DMS114 treated with DMSO at 0.1 percent for 48 hours (cell line): ENCODE data around the gene TCERG1L.
"Not testable (repeated sequence)": the region's sequence is repeated elsewhere in the genome, so short reads cannot be mapped to it uniquely, and the experiment has no call there.

Experiments used
- DNase-seq: peaks from one replicate; lab custom pipeline; 2025; ENCODE audit not compliant: unreplicated experiment; lab: John Stamatoyannopoulos, UW

Gene TCERG1L

DNA sequence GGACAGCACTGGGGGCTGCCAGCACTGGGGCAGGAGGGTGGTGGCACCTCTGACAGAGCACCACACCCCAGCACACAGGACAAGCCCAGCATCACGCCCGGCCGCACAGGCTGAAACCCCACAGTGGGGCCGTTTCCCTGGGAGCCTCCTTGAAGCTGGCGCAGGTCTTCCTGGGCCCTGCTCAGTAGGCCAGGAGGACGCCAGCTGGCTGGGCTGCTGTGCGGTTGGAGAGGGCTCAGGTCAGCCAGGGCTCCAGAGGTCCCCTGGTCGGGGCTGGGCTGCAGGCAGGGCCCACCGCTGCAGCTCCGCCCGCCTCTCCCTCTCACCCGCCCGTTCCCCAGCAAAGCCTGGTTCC is 137.3 kb downstream of the TCERG1L start:
- no peak for DNase-seq

DNA sequence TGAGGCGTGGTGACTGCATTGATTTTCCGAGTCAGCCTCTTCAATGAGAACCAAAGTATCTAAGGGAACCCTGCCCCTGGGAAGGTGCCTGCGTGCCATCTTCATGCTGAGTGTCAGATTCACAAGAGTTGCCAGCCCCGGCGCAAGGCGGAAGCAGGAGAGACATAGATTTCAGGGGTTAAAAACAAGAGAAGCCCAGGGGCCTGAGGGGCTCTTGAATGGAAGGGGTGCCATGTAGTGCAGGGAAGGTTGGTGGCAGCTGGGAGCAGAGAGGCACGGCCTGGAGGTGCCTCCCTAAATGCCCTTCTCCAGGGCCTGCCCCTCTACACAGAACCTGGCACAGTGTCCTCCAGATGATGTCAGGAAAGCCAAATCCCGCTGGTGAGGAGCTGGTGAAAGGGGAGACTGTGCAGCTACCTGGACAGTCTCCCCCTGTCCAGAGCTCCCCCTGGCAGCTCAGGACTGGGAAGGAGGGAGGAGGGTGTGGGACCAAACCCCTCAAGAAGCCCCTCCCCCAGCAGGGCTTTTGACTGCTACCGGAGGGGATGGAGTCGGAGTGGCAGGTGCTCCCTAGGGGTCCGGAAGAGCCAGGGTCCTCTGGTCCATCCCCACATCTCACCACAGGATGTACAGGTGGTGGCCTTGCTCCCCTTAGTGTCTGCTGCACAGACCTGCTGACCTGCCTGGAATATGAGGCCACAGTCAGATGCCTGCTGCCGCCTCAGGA is 137.9 kb downstream of the TCERG1L start:
- DNase-seq: no peak

DNA sequence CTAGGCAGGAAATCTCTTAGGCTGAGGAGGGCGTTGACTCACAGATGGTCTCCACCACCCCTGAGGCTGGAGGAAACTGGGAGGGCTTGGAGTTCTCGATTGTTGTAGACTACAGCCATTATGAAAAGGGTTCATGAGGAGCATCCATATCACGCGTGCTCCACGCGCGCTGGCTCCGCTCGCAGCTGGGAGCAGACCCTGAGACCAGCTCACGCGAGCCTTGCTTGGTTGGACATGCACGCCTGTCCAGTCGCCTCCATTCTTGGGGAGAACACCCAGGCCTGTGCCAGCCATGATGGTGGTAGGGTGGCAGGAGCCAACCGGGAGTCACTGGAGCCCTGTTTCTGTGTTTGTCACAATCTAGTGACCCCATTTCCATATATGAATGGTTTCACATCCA is 139.1 kb downstream of the TCERG1L start:
- DNase-seq: no peak

DNA sequence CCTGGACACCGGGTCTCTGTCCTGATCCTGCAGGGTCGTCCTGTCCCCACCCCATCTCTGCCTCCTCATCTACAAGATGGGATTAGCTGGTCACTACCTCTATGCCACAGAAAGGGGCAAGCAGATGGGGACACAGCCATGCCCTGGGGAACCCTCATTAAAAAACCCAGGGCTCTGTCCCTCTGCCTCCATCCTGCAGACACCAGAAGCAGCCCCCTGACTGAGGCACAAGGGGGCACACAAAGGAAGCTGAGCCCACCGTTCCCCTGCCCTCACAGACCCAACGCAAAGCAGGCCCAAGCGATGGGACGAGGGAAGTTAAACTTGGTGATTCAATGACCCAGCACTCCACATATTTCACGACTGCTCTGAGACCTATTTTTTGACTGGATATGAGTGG is 142.4 kb downstream of the TCERG1L start:
- no peak for DNase-seq

DNA sequence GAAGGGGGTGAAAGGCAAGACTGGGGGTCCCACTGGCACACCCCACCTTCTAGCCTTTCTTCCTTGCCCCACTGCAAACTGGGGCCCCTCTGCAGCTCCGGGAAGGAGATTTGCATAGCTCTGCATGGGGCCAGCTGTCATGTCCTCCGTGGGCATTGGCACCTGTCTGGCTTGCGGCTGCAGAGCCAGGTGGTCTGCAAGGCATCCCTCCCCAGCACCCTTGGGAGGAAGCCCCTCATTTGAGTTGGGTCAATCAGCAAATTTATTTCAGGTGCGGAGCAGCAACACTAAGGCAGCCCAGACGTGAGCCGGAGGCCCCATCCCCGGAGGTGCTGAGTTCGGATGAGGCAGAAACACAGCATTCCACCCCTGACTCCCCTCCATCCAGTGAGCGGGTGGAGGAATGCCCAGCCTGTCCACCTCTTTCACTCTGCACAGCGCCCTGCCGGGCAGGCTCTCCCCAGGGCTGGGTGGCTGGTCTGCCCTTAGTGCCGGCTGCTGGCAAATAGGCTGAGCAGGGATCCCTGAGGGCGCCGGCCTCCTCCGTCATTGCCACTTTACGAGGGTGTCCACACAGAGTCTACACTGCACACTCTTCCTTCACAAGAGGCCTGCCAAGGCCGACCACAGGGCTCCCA is 143.2 kb downstream of the TCERG1L start:
- DNase-seq: no peak

DNA sequence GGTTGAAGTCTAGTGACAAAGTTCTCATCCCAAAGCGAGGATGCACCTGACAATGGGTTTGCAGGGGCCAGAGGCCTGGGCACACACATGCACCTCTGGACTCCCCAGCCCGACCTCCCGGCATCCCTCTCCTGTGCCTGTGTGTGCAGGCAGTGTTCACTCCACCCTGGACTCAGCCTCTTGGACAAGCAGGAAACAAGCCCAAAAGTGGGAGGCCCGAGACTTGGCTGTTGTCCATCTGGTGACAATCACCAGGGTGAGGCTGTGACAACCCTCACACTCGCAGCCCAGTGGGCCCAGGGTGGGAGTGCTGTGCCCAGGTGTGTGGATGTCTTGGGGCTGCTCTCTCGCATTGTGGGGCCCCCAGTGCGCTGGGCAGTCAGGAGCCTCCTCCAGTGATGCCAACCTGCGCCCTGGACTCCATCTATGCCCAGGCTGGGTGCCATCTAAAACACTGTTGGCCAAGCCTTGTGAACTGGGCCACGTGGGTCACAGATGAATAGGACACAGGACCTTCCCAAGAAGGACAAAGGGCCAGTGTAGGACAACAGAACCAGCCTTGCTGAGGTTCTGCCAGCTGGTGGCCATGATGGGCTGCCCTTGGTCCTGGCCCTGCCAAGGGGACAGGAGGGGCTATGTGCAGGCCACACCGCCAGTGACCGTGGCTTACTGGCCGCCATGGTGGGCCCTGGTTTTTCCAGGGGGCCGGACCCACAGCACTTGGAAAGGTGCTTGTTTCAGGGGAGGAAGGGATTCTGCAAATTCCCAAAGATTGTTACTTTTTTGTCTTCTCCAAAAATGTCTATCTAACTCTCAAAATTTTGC is 144.3 kb downstream of the TCERG1L start:
- no peak for DNase-seq

DNA sequence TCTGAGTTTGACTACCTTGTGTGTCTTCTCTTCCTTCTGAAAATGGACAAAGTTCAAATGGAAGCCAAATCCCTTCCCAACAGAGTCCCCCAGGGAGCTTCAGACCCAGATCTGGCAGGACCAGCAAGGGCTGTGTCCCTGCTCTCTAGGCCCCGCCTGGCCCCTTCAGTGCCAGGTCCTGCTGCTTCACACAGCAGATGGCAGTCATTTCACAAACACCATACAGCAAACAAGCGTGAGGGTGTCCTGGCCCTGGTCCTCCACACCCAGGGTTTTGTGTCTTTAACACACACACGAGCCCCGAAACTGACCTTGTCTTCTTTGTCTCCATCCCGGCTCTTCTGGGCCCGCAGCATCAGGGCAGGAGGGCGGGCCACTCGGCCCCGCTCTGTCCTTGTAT is 145.0 kb downstream of the TCERG1L start:
- DNase-seq: no peak

DNA sequence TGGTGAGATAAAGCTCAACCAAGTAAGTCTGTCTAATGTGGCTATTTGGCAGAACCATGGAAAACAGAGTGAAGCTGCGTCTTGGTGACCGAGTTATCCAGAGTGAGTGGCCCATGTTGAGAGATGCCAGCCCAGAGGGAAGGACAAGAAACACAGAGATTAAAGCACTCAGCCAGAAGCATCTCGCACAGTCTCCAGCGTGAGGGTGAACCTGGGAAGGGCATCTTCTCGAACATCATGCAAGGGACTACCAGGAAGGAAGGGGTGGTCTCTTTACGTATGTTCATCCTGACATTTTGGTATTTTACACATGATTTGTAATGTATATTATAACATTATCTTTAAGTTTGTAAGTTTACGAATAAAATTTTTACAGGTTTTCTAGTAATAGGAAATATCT is 146.4 kb downstream of the TCERG1L start:
- DNase-seq: no peak

DNA sequence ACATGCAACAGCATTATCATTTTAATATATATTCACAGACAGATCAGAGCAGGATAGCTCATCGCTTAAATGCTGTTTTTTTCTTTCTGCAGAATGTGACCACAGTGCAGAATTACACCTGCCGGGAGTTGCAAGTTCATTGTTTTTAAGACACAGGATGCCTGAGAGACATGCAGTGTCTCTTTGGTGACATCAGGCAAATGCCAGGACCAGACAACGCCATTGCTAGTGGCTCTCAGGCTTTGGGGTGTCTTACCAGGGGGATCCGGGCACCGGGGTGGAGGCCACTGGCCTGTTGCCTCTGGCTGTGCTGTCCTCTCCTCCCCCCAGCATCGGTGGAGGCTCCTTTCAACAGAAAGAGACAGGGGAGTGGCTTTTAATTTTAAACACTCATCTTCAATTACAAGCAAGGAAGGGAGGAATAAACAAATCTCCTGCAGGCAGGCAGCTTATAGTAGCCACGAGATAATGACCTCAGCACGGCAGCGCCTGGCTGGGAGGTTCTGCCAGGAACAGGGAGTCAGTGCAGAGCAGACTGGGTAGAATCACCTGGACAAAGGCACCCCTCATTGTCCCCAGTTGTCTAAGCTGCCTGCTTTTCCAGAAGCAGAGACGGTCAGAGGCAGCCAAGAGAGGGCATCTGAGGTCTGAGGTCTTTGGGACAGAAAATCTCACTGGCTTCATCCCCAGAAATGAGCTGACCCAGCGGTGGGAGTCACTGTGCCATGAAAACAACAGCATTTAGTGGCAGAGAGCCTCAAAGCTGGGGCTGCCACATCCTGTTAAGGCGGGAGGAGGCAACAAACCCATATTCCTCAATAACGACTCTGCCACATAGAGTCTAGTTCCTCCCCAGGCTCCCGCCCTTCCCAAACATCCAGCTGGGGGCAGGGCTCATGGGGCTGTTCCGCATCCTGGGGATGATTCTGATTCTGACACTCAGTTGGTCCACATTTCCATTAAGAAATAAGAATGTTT is 148.4 kb downstream of the TCERG1L start:
- no peak for DNase-seq

DNA sequence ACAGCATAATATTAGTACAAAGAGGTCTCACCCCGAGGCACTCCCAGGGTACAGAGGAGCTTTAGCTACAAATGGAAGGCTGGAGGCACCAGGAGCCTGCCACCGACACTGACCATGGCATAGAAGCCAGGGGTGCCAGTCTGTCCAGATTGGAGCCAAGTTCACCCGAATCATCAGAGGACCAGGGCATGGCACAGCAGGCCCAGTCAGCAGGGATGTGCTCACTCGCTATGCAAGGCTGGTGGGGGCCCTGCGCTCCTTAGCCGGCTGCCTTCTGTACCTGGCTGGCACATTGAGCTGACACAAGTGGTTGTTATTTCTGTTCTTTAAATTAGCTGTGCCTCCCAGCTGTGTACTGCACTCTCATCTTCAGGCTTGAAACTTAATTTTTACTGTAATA is 149.3 kb downstream of the TCERG1L start:
- DNase-seq: no peak

DNA sequence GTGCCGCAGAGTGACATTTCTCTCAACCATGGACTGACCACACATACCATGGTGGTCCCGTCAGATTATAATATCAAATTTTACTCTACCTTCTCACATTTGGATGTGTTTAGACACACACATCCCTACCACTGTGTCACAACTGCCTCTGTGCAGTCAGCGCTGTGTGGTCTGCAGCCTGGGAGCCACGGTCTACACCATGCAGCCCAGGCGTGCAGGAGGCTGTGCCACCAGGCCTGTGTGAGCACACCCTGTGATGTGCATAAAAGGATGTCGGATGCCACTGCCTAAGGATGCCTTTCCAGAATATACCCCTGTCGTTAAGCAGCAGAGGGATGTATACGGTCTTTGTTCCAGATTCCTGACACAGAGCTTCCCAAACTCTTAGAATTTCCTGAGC is 150.4 kb downstream of the TCERG1L start:
- no peak for DNase-seq

DNA sequence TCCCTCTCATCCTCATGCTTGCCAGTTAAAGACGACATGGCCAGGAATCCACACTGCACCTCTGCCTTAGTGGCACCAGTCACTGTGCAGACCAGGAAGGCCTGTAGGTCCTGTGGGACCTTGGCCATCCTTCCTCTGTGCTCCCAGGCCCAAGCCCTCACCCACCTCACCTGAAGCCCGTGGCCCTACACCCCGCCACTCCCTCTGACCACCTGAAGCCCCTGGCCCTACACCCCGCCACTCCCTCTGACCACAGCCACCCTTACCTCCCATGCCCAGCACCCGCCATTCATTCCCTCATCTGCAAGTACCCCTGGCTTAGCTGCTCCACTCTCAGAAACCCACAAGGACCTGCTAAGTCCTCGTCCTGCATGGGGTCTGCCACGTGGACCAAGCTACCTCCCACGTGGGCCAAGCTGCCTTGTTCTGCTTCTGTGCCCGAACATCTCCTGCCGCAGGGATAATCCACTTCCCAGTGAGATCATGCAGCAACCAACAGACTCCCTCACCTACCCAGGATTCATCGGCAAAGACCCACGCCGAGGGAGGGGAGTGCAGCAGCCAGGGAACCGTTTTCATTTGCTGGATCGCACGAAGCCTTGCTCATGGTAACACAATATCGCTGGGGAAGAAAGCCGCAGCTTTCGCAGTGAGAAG is 151.2 kb downstream of the TCERG1L start:
- no peak for DNase-seq

DNA sequence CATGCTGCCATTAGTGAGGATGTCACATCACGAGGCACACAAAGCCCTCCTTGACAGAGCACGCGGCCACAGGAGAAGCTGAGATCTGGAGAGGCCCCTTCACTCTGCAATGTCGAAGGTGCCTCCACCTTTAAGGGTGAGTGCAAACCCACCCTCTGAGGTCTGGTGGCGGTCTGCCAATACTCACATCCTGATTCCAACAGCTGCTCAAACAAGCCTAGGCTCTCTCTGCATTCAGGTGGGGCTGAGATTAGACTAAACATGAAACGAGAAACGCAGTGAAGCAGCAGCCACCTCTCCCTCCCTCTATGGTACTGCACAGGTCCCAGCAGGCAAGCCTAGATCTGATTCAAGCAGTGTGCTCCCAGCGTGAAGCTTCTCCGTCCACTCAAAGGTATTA is 151.8 kb downstream of the TCERG1L start:
- DNase-seq: no peak

DNA sequence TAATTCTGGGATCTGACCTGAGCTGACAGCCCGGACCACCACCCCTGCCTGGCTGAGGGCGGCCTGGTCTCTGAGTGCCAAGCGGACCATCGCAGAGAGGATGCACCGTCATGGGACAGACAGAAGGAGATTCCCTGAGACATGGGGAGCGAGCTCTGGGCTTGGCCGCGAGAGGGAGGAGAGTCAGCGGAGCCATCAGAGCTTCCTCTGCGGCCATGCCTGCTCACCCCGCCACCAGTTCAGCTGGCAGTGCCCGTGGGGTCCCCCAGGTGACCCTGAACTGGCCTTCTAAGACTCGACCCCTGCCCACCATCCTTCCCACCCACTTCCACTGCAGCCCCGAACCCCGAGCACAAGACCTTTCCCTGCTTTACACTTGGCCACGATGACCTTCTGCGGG is 152.8 kb downstream of the TCERG1L start:
- DNase-seq: no peak

DNA sequence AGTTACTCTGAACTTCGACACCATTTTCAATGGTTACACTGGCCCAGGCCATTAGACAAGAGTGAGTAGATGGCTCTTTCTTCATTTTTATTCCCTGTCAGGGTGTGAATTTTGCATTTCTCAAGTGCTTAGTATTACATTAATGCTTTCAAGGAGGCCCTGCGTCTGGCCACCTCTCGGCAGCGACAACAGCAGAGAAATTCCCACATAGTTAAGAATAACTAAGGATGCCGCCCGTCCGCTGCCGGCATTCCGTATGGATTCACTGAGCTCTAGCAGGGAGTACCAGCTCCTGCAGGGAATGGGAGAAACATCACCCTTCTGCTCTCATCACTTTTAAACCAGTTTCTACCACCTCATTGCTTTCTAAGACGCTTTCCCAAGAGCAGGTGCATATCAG is 153.6 kb downstream of the TCERG1L start:
- DNase-seq: no peak

DNA sequence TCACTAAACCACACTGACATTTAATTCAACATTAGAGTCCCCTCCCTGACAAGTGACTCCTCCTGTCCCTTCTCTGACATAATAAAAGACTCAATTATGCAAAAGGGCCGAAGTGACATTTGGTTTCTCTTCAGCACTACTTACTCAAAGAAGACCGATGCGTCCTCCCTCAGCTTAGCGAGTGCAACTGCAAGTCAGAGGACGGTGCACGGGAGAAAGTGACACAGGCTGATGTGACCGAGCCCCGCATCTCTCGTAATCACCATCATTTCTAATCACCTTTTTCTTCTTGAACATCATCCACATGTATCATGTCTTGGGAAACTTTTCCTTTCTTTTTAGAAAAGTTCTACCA is 155.7 kb downstream of the TCERG1L start:
- DNase-seq: no peak

DNA sequence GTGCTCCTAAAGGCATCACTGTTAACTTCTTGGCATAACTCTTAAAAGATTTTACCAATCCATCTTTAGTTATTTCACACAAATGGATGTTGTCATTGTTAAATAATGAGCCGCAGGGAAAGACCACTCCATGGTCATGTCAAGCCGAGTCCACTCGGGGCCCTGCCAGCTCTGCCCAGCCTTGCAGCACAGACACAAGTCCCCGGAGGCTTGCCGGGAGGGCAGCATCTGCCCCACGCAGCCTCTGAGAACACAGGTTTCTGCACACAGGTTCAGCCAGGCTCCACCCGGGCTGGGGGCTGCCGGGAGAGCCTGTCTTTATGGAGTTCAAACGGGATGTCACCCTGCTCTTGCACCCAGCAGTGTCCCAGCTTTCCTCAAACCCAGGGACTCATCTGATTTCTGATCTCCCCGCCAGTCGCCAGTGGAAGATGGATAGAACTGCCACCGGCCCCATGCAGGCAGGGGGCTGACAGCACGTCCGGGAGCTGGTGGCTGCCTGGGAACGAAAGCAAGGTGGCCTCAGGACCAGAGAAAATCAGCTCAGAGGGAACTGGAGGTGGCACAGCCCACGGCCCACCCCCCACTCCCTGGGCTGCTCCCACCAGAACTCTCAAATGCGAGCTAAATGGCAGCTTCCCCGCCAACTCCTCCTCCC is 156.2 kb downstream of the TCERG1L start:
- DNase-seq: no peak

DNA sequence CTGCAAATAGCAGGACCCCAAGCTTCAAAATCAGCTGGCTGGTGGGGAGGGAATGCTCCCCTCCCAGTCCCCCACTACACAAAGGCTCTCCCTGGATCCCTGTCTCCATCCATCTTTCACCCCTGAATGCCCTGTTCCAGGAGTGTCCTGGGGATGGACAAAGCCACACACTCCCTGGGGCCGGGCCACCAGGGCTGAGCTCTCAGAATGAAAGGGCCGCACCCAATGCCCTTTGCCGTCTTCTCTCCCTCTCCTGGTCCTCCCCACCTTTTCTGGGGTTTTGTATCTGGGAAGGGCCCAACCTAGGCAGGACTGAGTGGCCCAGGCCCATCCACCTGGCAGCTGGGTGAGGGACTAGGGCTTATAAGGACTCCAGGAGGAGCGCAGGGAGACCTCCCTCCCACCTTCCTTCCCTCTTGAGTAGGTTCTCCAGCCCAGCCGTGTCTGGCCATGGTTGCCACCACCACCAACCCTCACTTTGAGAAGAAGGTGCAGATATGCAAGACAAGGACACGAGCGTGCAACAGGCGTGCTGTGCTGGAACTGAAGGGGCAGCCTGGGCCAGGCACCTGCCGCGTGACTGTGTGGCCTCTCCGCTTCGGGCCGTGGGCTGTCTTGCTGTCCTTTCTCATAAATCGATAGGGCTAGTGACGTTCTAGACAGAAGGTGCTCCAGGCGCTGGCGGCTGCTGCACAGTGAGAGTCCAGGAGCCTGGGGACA is 157.1 kb downstream of the TCERG1L start:
- DNase-seq: no peak

DNA sequence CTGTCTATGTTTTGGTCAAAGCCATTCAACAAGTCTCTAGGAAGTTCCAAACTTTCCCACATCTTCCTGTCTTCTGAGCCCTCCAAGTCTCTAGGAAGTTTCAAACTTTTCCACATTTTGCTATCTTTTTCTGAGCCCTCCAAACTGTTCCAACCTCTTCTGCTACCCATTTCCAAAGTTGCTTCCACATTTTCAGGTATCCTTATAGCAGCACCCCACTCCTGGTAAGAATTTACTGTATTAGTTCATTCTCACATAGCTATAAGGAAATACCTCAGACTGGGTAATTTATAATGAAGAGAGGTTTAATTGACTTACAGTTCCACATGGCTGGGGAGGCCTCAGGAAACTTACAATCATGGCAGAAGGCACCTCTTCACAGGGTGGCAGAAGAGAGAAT is 159.1 kb downstream of the TCERG1L start:
- DNase-seq: not testable (repeated sequence)
